ENCODE results near the gene NRG2. TPM values are rescaled to one million over a fixed set of nuclear protein-coding genes. Genes with fewer than 3 reads are reported as not detected.

The NRG2 gene
- total RNA-seq, 1 donor from 2014 or later = under 0.01 TPM

- no peaks in the 10 kb centered on the region for H3K27me3 ChIP-seq (ENCODE audit: control insufficient read depth, insufficient read depth, low read length)
- TF ChIP-seq, protein P1, sequence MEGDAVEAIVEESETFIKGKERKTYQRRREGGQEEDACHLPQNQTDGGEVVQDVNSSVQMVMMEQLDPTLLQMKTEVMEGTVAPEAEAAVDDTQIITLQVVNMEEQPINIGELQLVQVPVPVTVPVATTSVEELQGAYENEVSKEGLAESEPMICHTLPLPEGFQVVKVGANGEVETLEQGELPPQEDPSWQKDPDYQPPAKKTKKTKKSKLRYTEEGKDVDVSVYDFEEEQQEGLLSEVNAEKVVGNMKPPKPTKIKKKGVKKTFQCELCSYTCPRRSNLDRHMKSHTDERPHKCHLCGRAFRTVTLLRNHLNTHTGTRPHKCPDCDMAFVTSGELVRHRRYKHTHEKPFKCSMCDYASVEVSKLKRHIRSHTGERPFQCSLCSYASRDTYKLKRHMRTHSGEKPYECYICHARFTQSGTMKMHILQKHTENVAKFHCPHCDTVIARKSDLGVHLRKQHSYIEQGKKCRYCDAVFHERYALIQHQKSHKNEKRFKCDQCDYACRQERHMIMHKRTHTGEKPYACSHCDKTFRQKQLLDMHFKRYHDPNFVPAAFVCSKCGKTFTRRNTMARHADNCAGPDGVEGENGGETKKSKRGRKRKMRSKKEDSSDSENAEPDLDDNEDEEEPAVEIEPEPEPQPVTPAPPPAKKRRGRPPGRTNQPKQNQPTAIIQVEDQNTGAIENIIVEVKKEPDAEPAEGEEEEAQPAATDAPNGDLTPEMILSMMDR (IDR thresholded peaks at IDR 0.05; ENCODE audit: insufficient read depth, low read length, severe bottlenecking) = no peak
- FAIRE-seq (no peak), DNase-seq (ENCODE audit: low read depth) (no peak)
- H3K4me3 ChIP-seq (ENCODE audit: low read depth, low read length) = no peak overlapping the region
- no peaks in the 10 kb centered on the region for H3K36me3 ChIP-seq (ENCODE audit: control insufficient read depth, insufficient read depth, low read length)
Observed at GRCh38 chr5:139870677-139871076, 172.4 kb downstream of the NRG2 start.

- no peaks in the 10 kb centered on the region for H3K27me3 ChIP-seq (ENCODE audit: control insufficient read depth, insufficient read depth, low read length)
Observed at GRCh38 chr5:139869042-139869790, 173.9 kb downstream of the NRG2 start.

DNA sequence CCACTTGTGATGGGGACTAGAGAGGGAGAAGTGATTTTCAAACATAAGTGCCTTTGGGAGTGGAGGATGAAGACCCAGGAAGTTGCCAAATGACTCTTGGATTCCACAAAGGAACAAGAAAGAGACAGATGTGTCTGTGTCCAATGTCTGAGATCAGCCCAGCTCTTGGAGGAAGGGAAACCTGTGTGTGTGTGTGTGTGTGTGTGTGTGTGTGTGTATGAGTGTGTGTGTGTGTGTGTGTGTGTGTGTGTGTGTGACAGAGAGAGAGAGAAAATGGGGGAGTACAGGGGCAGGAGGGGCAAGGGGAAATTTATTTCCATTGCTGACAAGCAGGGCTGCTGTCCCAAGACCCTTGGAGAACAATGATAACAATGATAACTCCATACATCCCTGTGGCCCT lies 175.5 kb downstream of the NRG2 start:
- no peaks in the 10 kb centered on the region for H3K36me3 ChIP-seq (ENCODE audit: control insufficient read depth, insufficient read depth, low read length)
- H3K27me3 ChIP-seq (ENCODE audit: control insufficient read depth, insufficient read depth, low read length) = no peaks in the 10 kb centered on the region
- TF ChIP-seq, protein P1 (IDR thresholded peaks at IDR 0.05; ENCODE audit: insufficient read depth, low read length, severe bottlenecking) = no peak
- DNase-seq (ENCODE audit: low read depth) = no peak
- no peak overlapping the region for H3K4me3 ChIP-seq (ENCODE audit: low read depth, low read length)
- no peak for FAIRE-seq

More at GRCh38 chr5:139869042-139869790, 173.9 kb downstream of the NRG2 start:
- TF ChIP-seq, protein P1 (IDR thresholded peaks at IDR 0.05; ENCODE audit: insufficient read depth, low read length, severe bottlenecking) = no peak
- H3K4me3 ChIP-seq (ENCODE audit: low read depth, low read length) = no peak overlapping the region
- no peak for DNase-seq (ENCODE audit: low read depth)
- H3K36me3 ChIP-seq (ENCODE audit: control insufficient read depth, insufficient read depth, low read length) = no peaks in the 10 kb centered on the region
- FAIRE-seq = no peak

- Histone ChIP-seq H3K4me3 (ENCODE audit: low read depth, low read length) (no peak overlapping the region), H3K27me3 (ENCODE audit: control insufficient read depth, insufficient read depth, low read length) (no peaks in the 10 kb centered on the region), H3K36me3 (ENCODE audit: control insufficient read depth, insufficient read depth, low read length) (no peaks in the 10 kb centered on the region)
- TF ChIP-seq, protein P1 (IDR thresholded peaks at IDR 0.05; ENCODE audit: insufficient read depth, low read length, severe bottlenecking) = no peak
- no peak for FAIRE-seq
- DNase-seq (ENCODE audit: low read depth) = no peak
Observed at GRCh38 chr5:139867109-139867508, 176.0 kb downstream of the NRG2 start.

GRCh38 chr5:139864716-139865483 lies 178.2 kb downstream of the NRG2 start:
- no peaks in the 10 kb centered on the region for H3K27me3 ChIP-seq (ENCODE audit: control insufficient read depth, insufficient read depth, low read length)
- H3K36me3 ChIP-seq (ENCODE audit: control insufficient read depth, insufficient read depth, low read length) = no peaks in the 10 kb centered on the region
- no peak for DNase-seq (ENCODE audit: low read depth)
- no peak for FAIRE-seq
- TF ChIP-seq, protein P1 (IDR thresholded peaks at IDR 0.05; ENCODE audit: insufficient read depth, low read length, severe bottlenecking) = no peak
- no peak overlapping the region for H3K4me3 ChIP-seq (ENCODE audit: low read depth, low read length)

Data from bronchial epithelial cell (primary cell).